Measurements from ENCODE around the gene B4GALNT1.
A peak's percentile ranks its signal among the peaks of the same experiment; 100 is the strongest.
"Not testable (repeated sequence)": the region's sequence is repeated elsewhere in the genome, so short reads cannot be mapped to it uniquely, and the experiment has no call there.

B4GALNT1 gene

DNA sequence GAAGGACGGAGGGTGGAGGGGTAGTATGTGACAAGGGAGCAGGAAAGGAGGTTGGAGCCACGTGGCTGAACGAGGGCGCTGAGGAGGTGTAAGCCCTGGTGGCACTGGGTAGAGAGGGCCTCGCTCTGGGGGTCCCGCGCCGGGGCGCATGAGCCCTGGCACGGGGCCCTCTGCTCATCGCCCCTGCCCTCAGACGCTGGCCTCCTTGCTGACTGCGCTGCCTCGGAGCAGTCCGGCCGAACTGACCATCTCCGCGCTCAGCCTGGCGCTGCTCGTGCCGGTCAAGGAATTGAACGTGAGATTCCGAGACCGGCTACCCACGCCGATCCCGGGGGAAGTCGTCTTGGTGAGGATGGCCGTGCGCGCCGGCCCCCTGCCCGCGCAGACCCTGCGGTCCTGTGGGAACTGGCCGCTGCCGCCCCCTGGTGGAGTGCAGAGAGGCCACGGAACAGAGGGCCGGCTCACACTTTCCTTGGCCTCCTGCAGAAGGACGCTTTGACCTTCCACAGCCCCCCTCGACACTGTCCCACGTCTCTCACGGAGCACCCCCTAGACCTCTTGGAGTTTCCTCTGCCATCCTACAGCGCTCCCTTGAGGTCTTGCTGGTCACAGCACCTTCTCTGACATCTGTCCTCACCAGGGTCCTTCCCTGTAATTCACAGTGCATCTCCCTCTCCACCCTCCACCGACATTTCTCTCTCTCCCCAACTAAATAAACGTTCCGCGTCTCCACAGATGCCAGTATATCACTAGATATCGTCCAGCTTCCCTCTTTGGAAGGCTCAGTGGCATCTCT is 11.3 kb downstream of the B4GALNT1 start:
- DNase-seq, result peak in 33 of 51 donors; percentile 14 to 75 (median 34)

DNA sequence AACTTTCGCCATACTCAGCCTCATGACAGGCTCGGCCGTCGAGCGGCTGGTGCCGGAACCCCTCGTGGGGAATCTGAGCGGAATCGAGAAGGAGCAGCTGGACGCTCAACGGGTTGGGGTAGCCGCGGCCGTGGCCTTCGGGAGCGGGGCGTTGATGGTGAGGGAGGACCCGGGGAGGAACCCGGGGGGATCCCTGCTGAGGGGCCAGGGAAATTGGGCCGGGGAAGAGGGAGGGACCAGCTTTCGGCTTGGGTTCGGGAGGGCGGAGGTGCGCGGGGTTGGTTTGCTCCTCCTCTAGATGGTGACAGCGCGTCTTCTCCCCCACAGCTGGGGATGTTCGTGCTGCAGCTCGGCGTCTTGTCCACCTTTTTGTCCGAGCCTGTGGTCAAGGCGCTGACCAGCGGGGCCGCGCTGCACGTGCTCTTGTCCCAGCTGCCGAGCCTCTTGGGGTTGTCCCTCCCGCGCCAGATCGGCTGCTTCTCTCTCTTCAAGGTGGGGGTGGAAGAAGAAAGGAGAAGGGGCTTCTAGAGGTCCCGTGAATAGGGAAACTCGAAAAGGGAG is 12.0 kb downstream of the B4GALNT1 start:
- no peak for DNase-seq

DNA sequence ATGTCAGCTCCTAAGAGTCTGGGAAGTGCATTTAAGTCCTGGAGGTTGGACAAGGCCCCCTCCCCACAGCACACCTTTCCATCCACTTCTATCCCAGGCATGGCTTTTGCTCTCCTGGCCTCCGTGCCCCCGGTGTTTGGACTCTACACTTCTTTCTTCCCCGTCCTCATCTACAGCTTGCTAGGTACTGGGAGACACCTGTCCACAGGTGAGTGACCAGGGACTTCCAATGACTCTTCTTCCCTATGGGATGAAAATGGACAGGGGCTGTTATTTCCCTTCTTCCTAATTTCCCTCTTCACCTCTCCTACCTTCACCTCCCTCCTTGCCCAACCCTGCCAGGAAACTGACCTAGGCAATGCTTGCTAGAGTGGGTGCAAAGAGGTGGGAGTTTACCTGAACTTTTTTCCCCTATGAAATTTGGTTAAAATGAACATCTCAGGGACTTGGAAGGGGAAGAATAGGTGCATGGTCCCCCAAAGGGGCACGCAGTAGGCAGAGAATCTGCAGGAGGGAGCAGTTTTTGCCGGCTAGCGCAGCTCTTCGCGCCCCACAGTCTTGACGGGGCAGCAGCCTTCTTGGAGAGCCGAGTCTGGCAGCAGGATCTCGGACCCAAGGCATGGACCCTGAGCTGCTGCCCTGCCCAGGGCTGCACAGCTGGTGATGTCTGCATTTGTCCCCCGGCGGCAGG is 12.6 kb downstream of the B4GALNT1 start:
- no peak for DNase-seq

DNA sequence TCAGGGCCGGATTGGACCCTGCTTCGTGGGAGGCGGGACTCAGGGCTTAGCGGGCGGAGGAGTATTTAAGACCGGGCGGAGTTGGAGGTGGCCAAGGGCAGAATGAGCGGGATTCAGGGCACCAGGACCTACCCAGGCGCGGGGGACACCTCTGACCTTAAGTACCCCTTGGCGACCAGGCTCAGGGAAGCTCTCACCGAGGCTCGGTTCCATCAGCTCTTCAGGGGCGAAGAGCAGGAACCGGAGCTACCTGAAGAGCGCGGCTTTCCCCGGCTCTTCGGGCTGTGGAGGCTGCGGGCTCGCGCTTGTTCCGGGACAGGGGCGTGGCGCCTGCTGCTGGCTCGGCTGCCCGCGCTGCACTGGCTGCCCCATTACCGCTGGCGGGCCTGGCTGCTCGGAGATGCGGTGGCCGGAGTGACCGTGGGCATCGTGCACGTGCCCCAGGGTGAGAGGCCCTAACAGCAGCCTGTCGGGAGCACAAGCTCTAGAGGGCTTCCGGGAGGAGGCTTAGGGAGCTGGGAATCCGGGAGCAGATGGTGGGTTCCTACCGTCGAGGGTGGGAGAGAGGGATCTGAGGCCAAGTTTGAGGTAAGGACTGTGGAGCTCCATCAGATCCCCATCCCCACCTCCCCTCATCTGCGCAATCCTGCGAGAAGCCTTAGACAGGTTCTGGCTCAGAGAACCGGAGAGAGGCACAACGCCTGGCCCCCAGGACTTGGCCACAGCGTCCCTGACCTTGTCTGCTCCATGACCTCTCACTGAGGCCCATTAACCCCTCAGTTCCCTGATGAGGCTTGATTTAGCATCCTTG is 13.4 kb downstream of the B4GALNT1 start:
- DNase-seq, result no peak

DNA sequence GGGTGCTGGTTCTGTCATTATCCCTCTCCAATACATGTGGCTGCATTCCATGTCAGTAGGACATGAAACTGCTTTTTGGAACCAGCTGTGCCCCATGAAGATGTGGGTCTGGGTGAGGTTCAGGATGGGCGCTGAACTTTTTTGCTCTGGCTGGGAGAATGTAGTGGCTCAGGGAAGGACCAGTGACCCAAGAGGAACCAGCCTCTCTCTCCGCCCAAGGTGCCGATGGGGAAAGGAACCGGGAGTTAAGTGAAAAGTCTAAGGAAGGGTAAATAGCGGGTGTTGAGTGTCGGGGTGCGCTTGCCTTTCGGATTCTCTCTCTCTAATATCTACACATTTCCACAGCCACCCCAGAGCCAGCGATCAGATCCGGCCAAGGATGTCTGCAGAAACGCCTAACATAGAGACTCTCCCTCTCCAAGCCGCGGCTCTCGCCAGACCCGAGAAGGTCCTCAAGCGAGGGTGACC is 14.0 kb downstream of the B4GALNT1 start:
- DNase-seq, result no peak

DNA sequence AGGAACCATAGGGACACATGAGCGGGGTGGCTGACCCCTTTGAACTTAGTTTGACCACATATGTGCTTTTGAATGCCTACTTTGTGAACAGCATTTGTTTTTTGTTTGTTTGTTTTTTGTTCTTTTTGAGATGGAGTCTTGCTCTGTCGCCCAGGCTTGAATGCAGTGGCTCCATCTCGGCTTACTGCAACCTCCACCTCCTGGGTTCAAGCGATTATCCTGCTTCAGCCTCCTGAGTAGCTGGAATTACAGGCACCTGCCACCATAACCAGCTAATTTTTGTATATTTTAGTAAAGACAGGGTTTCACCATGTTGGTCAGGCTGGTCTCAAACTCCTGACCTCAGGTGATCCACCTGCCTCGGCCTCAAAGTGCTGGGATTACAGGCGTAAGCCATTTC is 14.6 kb downstream of the B4GALNT1 start:
- not testable (repeated sequence) for DNase-seq

DNA sequence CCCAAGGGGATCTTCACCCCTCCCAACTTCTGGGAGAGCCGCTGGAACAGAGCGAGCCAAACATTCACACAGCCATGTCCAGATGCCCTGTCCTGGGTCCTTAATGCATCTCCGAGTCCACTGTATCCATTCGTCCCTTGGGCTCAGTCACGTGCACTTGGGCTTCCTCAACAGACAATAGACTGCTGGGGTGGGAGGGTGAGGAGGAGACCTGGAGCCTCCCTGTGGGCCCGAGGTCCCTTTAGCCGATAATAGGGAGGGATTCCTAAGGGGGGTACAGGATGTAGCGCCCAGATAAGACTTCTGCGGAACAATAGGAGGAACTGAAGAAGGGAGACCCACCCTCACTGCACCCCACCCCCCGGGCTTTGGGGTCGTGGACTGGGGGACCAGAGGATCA is 15.1 kb downstream of the B4GALNT1 start:
- no peak for DNase-seq

DNA sequence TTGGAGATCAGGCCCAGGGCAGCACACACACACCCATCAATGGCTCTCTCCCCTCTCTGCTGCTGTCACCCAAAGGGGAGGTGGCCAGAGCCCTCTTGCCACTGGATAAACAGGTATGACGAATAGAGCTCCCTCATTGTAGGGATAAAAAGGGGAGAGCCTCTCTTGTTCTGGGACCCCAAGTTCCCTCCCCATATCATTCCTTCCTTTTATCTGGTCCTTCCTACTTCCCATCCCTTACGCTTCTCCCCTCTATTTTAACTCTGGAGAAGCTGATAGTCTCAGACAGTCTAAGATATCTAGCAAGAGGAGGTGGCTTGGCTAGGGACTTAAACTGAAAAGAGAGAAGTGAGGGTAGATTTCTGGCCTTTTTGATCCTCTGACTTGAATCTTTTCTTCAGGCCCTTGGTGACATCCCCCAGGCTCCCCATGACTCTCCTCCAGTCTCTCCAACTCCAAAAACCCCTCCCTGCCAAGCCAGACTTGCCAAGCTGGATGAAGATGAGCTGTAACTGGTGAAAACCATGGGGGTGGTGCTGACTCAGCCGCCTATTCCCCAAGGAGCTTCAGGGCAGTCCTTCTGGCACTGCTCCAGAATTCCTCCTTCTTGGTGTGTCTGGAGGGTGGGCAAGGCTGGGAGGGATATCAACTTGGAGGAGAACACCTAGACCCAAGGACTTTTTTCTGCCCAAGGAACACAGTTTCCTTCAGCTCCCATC is 16.5 kb downstream of the B4GALNT1 start:
- DNase-seq, result peak in 3 of 51 donors; percentile 5 to 58 (median 14)

DNA sequence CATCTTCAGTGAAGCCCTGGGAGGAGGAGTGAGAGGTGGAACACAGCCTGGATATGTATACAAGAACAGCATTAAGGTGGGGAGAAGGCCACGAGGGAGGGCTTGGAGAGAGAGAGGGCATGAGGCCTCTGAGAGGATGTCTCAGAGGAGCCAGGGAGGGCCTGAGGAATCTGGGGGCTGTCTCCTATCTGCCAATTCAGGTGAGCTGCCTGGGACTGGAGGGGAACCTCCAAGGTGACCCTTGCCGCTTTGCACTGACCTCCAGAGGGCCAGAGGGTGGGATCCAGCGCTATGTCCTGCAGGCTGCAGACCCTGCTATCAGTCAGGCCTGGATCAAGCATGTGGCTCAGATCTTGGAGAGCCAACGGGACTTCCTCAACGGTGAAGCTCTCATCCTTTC is 17.4 kb downstream of the B4GALNT1 start:
- DNase-seq, result no peak

DNA sequence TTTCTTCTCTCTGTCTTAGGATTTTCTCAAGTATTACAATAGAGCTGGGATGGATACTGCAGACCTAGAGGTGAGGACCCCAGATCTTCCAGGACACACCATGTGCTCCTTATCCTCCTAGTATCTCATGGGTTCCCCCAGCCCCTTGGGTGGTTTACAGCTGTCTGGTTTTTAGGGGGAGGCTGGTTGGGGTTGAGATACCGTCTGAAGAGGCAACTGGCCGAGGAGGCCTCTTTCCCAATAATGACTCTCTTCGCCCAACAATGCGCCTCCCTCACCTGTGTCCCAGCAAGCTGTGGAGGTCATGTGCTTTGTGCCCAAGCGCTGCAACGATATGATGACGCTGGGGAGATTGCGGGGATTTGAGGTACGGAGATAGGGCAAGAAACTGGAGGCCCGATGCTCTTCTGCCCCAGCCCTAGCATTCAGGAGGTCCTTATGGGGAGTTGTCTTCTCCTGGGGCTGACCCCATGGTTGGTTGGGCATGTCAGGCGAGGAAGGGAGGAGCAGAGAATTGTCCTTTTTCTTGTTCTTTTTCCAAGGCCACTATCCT is 18.0 kb downstream of the B4GALNT1 start:
- DNase-seq, result no peak

DNA sequence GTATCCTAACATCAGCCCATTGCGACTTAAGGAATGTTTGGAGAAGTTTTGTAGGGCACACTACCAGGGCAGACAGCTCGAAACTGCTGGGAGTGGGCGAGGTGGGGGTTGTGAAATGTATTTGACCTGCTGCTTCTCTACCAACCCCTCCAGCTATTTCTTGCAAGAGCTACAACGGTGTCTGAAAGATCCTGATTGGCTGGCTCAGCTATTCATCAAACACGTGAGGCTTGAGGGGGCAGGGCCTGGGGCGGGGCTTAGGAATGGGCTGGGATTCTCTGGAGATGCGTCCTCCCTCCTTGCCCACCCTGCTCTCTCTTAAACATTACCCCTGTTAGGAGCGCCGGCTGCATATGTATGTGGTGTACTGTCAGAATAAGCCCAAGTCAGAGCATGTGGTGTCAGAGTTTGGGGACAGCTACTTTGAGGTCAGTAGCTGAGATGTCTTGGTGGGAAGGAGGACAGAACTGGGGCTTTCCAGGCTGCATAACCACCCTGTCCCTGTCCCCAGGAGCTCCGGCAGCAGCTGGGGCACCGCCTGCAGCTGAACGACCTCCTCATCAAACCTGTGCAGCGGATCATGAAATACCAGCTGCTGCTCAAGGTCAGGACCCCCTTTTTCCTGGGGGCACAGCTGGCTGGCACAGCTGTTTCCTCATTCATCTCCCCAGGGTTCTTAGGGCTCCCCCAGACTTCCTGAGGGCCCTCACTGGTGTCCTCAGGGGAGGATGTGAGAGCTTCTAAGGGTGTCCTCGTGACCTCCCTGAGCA is 18.6 kb downstream of the B4GALNT1 start:
- DNase-seq, result peak in 3 of 51 donors; percentile 8 to 36 (median 10)

DNA sequence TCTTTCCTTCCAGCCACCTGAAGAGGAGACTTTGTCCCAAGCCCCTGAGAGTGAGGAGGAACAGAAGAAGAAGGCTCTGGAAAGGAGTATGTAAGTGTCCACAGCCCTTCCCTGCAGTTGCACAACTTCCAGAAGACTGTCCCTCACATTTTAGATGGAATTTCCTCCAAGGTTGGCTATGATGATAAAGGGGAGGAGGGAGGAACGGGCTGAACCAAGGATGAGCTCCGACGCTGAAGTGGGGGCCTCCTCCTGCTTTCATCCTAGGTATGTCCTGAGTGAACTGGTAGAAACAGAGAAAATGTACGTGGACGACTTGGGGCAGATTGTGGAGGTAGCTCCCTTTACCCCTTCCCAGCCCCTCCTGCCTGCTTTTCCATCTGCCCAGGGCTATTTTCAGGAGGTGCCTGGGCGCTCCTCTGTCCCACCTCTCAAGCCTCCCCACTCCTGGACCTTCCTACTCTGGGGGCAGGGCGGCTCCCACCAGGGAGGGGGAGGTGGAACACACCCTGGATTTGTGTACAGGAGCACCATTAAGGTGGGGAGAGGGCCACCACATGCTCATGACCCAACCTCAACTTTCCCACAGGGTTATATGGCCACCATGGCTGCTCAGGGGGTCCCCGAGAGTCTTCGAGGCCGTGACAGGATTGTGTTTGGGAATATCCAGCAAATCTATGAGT is 19.4 kb downstream of the B4GALNT1 start:
- DNase-seq, result no peak

DNA sequence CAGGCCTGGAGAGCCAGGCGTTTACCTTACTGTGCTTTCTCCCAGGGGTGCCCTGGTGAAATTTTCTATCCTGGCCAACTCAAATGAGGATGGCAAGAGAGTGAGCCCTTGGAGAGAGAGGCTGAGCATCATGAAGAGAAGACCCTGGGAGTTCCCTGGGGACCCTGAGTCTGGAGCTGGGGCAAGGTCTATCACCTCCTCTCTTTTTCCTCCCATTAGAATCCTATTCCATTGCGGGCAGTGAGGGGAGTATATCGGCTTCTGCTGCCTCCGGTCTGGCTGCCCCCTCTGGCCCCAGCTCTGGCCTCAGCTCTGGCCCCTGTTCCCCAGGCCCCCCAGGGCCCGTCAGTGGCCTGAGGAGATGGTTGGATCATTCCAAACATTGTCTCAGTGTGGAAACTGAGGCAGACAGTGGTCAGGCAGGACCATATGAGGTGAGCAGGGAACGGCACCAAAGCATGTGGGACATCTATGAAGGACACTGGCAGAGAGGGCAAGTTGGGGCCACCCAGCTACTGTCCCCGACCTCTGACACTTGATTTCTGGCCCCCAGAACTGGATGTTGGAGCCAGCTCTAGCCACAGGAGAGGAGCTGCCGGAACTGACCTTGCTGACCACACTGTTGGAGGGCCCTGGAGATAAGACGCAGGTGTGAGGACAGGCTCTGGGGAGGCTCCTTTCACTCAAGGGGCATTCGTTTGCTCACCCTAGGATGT is 20.1 kb downstream of the B4GALNT1 start:
- DNase-seq, result no peak

DNA sequence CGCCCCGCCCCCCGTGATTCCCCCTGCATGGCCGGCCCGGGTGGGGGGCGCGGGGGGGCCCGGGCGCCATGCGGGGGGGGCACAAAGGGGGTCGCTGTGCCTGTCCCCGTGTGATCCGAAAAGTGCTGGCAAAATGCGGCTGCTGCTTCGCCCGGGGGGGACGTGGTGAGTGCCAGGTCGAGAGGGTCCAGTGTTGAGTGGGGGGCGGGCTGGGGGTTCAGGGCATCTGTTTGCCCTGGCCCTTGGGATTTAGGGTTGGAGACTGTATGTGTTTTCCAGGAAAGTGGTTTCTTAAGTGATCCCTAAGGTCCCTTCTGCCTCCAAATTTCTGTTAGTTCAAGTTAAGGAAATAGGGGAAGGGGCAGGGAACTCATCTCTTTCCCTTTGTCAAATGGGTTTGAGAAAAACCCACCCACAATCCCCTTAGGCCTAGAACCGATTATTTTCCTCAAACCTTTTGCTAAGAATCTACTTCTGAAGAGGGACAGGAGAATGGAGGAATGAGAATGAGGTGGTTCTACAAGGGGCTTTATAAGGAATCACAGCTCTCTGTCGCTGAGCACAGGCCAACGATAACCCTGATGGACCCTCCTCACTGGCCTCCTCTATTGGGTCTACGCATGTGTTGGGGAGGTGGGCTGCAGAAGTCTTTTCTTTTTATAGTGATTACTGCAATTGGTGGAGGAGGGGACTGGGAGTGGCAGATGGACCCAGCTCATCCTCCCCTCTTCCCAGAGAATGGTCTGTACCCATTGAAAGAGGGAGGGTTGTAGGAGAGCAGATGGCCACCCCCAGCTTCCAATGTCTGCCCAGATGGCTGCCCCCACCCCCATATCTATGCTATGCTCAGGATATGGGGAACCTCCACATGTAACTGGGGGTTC is 20.9 kb downstream of the B4GALNT1 start:
- no peak for DNase-seq

DNA sequence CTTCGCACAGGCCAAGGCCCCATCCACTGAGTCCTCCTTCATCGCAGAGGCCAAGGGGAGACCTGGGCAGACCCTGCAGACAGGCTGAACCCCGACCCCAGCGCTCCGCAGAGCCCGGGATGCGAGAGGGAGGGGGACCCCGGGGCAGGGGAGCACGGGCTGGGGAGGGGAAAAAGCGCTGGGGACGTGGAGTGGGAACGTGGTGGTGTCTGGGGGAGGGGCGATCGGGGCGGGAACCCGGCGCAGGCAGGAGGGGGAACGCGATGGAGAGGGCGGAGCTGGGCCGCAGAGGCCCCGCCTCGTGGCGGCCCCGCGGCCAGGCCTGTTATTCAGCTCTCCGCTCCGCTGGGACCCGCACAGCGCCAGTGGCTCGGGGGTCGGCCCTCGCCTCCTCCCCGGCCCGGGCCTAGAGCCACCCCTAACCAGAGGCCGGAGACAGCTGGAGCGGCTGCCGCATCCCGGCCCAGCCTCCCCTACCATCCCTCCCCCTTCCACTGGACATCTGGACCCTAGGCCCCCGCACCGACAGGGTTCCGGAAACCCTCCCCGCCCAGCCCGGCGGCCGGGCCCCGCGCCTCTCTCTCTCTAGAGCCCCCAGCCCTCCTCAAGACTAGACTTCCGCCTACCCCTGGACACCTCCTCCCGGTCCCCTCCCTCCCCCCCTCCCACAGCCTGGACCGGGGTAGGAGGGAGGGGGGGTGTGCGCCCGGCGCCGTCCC is 21.7 kb downstream of the B4GALNT1 start, which contains the start of gene ARHGEF25:
Gene ARHGEF25 (plus strand): TSS at position 328 of the 719 bp plus-strand sequence. CDS start 460 bp downstream, outside the sequence.
- DNase-seq, result peak in 39 of 51 donors; percentile 14 to 73 (median 46)

DNA sequence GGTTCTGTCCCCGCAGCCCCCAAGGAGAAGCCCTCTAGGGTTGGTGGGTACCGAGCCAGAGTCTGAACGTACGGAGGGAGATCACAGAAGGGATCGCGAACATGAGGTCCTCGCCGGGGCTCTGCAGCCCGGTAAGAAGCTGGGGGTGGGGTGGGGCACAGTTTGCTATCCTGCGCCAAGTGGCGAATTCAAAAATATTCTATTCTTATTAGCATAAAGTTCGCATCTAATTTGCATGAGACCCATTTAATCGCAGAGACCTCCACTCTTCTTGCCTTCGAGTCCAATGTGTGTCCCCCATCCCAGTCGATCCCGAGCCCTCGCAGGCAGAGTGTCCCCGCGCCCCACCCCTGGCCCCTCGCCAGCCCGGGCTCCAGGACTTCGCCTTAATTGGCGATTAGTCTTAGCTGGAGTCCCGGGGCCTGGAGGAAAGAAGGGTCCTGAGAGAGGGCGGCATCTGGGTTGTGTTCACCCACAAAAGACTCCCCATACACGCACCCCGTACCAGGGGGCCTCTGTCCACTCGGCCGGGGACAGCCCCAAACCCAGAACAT is 22.4 kb downstream of the B4GALNT1 start:
- DNase-seq, result peak in 4 of 51 donors; percentile 13 to 40 (median 22)

Measured in hypothalamus (tissue), 51 donors.